SK-N-SH treated with all-trans-retinoic acid at 6 μM for 48 hours (cell line): ENCODE results near the gene TVP23A.

ENCODE experiments used
- ATAC-seq: fragments of 200-7000 bp; cut with Tn5 transposase; 3 replicates; pipeline ENCODE4 v1.9.1; 2020; ENCODE audit warnings: mild to moderate bottlenecking, moderate library complexity
- ARNTL ChIP-seq: fragments of 450-650 bp; formaldehyde crosslinking; IDR thresholded peaks from 2 replicates; pipeline ENCODE4 v1.5.0; 2020; ENCODE audit warnings: low read depth, mild to moderate bottlenecking, moderate library complexity, borderline replicate concordance
- BACH2 ChIP-seq: fragments of 250-450 bp; sonication (Bioruptor Pico); IDR thresholded peaks from 2 replicates; pipeline ENCODE4 v1.9.0; 2021; ENCODE audit warnings: mild to moderate bottlenecking, borderline replicate concordance
- CSDC2 ChIP-seq: fragments of 250-450 bp; sonication (Bioruptor Pico); IDR thresholded peaks from 2 replicates; pipeline ENCODE4 v1.5.0; 2020; ENCODE audit warnings: mild to moderate bottlenecking, moderate library complexity
- CSRNP3 ChIP-seq: fragments of 250-450 bp; sonication (Bioruptor Pico); IDR thresholded peaks from 2 replicates; pipeline ENCODE4 v1.5.1; 2021; ENCODE audit warnings: mild to moderate bottlenecking, moderate library complexity
- ESRRG ChIP-seq: fragments of 250-450 bp; sonication (Bioruptor Pico); IDR thresholded peaks from 2 replicates; pipeline ENCODE4 v1.6.1; 2021; ENCODE audit warnings: mild to moderate bottlenecking
- GLIS3 ChIP-seq: fragments of 250-450 bp; sonication (Bioruptor Pico); IDR thresholded peaks from 2 replicates; pipeline ENCODE4 v1.5.0; 2020; ENCODE audit warnings: mild to moderate bottlenecking, moderate library complexity
- OSR1 ChIP-seq: fragments of 250-450 bp; sonication (Bioruptor Pico); IDR thresholded peaks from 2 replicates; pipeline ENCODE4 v1.8.0; 2022; ENCODE audit warnings: moderate library complexity, mild to moderate bottlenecking, inconsistent platforms
- PATZ1 ChIP-seq: fragments of 250-450 bp; sonication (Bioruptor Pico); IDR thresholded peaks from 2 replicates; pipeline ENCODE4 v1.8.0; 2020; ENCODE audit warnings: mild to moderate bottlenecking, moderate library complexity, borderline replicate concordance
- POU6F1 ChIP-seq: fragments of 250-450 bp; sonication (Bioruptor Pico); IDR thresholded peaks from 2 replicates; pipeline ENCODE4 v1.8.0; 2021; ENCODE audit warnings: low read depth, mild to moderate bottlenecking, moderate library complexity, borderline replicate concordance
- PPARA ChIP-seq: fragments of 250-450 bp; sonication (Bioruptor Pico); IDR thresholded peaks from 2 replicates; pipeline ENCODE4 v1.5.0; 2020; ENCODE audit warnings: mild to moderate bottlenecking, borderline replicate concordance
- SNAI2 ChIP-seq: fragments of 250-450 bp; sonication (Bioruptor Pico); IDR thresholded peaks from 2 replicates; pipeline ENCODE4 v1.5.0; 2020; ENCODE audit warnings: mild to moderate bottlenecking, moderate library complexity
- TCF4 ChIP-seq: fragments of 250-450 bp; sonication (Bioruptor Pico); IDR thresholded peaks from 2 replicates; pipeline ENCODE4 v1.8.0; 2021; ENCODE audit warnings: mild to moderate bottlenecking, moderate library complexity, borderline replicate concordance
- TOX ChIP-seq: fragments of 250-450 bp; sonication (Bioruptor Pico); IDR thresholded peaks from 2 replicates; pipeline ENCODE4 v1.8.0; 2021; ENCODE audit warnings: mild to moderate bottlenecking, moderate library complexity, borderline replicate concordance
- ZFP30 ChIP-seq: fragments of 450-650 bp; formaldehyde crosslinking; IDR thresholded peaks from 2 replicates; pipeline ENCODE4 v1.5.0; 2022; ENCODE audit warnings: mild to moderate bottlenecking, moderate library complexity
- ZNF70 ChIP-seq: fragments of 450-650 bp; formaldehyde crosslinking; IDR thresholded peaks from 2 replicates; pipeline ENCODE4 v1.5.0; 2020; ENCODE audit warnings: mild to moderate bottlenecking, moderate library complexity
- ZNF8 ChIP-seq: fragments of 450-650 bp; formaldehyde crosslinking; IDR thresholded peaks from 2 replicates; pipeline ENCODE4 v1.5.0; 2020; ENCODE audit warnings: mild to moderate bottlenecking, moderate library complexity
- TF ChIP-seq, protein P1 (sequence below): fragments of 250-450 bp; sonication (Bioruptor Pico); IDR thresholded peaks from 2 replicates; pipeline ENCODE4 v1.5.1; 2020; ENCODE audit warnings: low read depth, mild to moderate bottlenecking, moderate library complexity
- TF ChIP-seq, protein P2 (sequence below): fragments of 250-450 bp; sonication (Bioruptor Pico); IDR thresholded peaks from 2 replicates; pipeline ENCODE4 v1.5.0; 2020; ENCODE audit warnings: mild to moderate bottlenecking, moderate library complexity

TVP23A gene

DNA sequence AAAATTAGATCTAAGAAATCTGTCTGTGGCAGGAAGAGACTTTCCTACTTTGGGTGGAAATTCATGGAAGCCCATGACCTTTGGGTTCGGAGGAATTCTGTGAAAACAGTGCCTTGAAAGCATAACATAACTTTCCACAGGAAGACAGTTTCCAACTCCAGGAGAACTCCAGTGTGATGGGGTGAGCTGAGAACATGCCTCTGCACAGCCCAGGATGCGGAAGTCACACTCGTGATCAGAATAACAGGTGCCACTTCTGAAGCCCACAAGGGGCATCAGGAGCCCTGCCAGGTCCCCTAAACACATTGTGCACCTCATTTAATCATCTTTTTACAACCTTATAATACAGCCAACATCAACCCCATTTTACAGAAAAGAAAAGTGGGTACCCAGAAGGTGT lies 9.7 kb downstream of the TVP23A start:
- ATAC-seq = no peak
- TF ChIP-seq POU6F1 (no peak), TOX (CRISPR knock-in tag) (no peak), ZNF70 (CRISPR knock-in tag) (no peak), ZFP30 (CRISPR knock-in tag) (no peak), ARNTL (CRISPR knock-in tag) (no peak)
- TF ChIP-seq, protein P1, sequence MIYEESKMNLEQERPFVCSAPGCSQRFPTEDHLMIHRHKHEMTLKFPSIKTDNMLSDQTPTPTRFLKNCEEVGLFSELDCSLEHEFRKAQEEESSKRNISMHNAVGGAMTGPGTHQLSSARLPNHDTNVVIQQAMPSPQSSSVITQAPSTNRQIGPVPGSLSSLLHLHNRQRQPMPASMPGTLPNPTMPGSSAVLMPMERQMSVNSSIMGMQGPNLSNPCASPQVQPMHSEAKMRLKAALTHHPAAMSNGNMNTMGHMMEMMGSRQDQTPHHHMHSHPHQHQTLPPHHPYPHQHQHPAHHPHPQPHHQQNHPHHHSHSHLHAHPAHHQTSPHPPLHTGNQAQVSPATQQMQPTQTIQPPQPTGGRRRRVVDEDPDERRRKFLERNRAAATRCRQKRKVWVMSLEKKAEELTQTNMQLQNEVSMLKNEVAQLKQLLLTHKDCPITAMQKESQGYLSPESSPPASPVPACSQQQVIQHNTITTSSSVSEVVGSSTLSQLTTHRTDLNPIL (CRISPR knock-in tag) = no peak

DNA sequence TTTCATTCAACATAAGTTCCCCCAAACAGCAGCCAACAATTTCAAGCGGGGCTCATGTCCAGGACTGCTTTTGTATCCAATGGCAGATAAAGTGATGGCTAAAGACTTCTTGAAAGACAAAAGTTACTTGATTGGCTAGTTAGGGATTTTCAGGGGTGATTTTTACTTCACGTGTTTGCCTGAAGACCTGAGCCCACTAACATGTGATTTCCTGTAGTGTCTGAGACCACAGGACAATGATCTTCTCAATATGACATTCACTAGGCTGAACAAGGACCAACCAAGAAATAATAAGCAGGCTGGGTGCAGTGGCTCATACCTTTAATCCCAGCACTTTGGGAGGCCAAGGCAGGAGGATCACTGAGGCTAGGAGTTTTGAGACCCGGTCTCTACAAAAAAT lies 10.4 kb downstream of the TVP23A start:
- no peak for ATAC-seq
- TF ChIP-seq POU6F1 (no peak), BACH2 (CRISPR knock-in tag) (no peak), ARNTL (CRISPR knock-in tag) (no peak), TCF4 (CRISPR knock-in tag) (no peak), ZNF70 (CRISPR knock-in tag) (no peak), SNAI2 (CRISPR knock-in tag) (no peak), ZNF8 (CRISPR knock-in tag) (no peak), ZFP30 (CRISPR knock-in tag) (no peak), CSRNP3 (CRISPR knock-in tag) (no peak), CSDC2 (CRISPR knock-in tag) (no peak), TOX (CRISPR knock-in tag) (no peak), PPARA (CRISPR knock-in tag) (no peak), ESRRG (no peak), OSR1 (CRISPR knock-in tag) (no peak)

GRCh38 chr16:10806698-10807097 lies 11.9 kb downstream of the TVP23A start:
- no peak for ATAC-seq

More at GRCh38 chr16:10806698-10807097, 11.9 kb downstream of the TVP23A start:
- TF ChIP-seq GLIS3 (CRISPR knock-in tag) (no peak), SNAI2 (CRISPR knock-in tag) (no peak), ZFP30 (CRISPR knock-in tag) (no peak), PATZ1 (CRISPR knock-in tag) (no peak)
- TF ChIP-seq, protein P2, sequence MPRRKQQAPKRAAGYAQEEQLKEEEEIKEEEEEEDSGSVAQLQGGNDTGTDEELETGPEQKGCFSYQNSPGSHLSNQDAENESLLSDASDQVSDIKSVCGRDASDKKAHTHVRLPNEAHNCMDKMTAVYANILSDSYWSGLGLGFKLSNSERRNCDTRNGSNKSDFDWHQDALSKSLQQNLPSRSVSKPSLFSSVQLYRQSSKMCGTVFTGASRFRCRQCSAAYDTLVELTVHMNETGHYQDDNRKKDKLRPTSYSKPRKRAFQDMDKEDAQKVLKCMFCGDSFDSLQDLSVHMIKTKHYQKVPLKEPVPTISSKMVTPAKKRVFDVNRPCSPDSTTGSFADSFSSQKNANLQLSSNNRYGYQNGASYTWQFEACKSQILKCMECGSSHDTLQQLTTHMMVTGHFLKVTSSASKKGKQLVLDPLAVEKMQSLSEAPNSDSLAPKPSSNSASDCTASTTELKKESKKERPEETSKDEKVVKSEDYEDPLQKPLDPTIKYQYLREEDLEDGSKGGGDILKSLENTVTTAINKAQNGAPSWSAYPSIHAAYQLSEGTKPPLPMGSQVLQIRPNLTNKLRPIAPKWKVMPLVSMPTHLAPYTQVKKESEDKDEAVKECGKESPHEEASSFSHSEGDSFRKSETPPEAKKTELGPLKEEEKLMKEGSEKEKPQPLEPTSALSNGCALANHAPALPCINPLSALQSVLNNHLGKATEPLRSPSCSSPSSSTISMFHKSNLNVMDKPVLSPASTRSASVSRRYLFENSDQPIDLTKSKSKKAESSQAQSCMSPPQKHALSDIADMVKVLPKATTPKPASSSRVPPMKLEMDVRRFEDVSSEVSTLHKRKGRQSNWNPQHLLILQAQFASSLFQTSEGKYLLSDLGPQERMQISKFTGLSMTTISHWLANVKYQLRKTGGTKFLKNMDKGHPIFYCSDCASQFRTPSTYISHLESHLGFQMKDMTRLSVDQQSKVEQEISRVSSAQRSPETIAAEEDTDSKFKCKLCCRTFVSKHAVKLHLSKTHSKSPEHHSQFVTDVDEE (CRISPR knock-in tag) = no peak
